ENCODE results near the gene KREMEN1. TPM values are rescaled to one million over a fixed set of nuclear protein-coding genes. Genes with fewer than 3 reads are reported as not detected.

KREMEN1 gene
- total and polyA plus RNA-seq, 4 donors, result 1.2 to 22.6 (median 3.8) TPM

- H3K4me3 ChIP-seq (ENCODE audit: low read depth in 1 of 3, low read length in 3 of 3), result no peak overlapping the region
- no peaks in the 10 kb centered on the region for H3K36me3 ChIP-seq (ENCODE audit: control insufficient read depth in 4 of 4, insufficient read depth in 3 of 4, low read depth in 1 of 4, low read length in 3 of 4)
- H3K27me3 ChIP-seq (ENCODE audit: control insufficient read depth in 4 of 4, insufficient read depth in 4 of 4, low read length in 3 of 4), result no peaks in the 10 kb centered on the region
- no peaks in the 10 kb centered on the region for H3K4me1 ChIP-seq (ENCODE audit: control insufficient read depth in 4 of 4, insufficient read depth in 4 of 4, low read length in 3 of 4)
- no peak for DNase-seq (ENCODE audit: low spot score)
- no peak overlapping the region for H3K9ac ChIP-seq (ENCODE audit: low read depth in 1 of 2, low read length in 2 of 2)
- H3K27ac ChIP-seq (ENCODE audit: low read depth in 1 of 2, low read length in 2 of 2), result no peak overlapping the region
- TF ChIP-seq SP1 (IDR thresholded peaks at IDR 0.05) (no peak), HNF4A (conservative IDR thresholded peaks at IDR 0.05) (no peak), MAX (IDR thresholded peaks at IDR 0.05) (no peak), CTCF (IDR thresholded peaks at IDR 0.05; ENCODE audit: low read depth, low read length, missing input control) (no peak), RXRA (IDR thresholded peaks at IDR 0.05) (no peak), FOXA1 (IDR thresholded peaks at IDR 0.05) (no peak)
- H3K9me3 ChIP-seq (ENCODE audit: control insufficient read depth in 4 of 4, low read length in 3 of 4), result no peaks in the 10 kb centered on the region
- 94% methylated on average over 7 of the region's 7 CpGs for WGBS
Measured at GRCh38 chr22:29112681-29113080, 39.8 kb downstream of the KREMEN1 start.

GRCh38 chr22:29113319-29113718, 40.5 kb downstream of the KREMEN1 start:
- Histone ChIP-seq H3K27ac (ENCODE audit: low read depth in 1 of 2, low read length in 2 of 2) (no peak overlapping the region), H3K4me3 (ENCODE audit: low read depth in 1 of 3, low read length in 3 of 3) (no peak overlapping the region), H3K36me3 (ENCODE audit: control insufficient read depth in 4 of 4, insufficient read depth in 3 of 4, low read depth in 1 of 4, low read length in 3 of 4) (no peaks in the 10 kb centered on the region), H3K9me3 (ENCODE audit: control insufficient read depth in 4 of 4, low read length in 3 of 4) (no peaks in the 10 kb centered on the region), H3K4me1 (ENCODE audit: control insufficient read depth in 4 of 4, insufficient read depth in 4 of 4, low read length in 3 of 4) (no peaks in the 10 kb centered on the region), H3K27me3 (ENCODE audit: control insufficient read depth in 4 of 4, insufficient read depth in 4 of 4, low read length in 3 of 4) (no peaks in the 10 kb centered on the region), H3K9ac (ENCODE audit: low read depth in 1 of 2, low read length in 2 of 2) (no peak overlapping the region)
- 89% methylated on average over 4 of the region's 4 CpGs for WGBS
- no peak for DNase-seq (ENCODE audit: low spot score)
- no peak for TF ChIP-seq SP1 (IDR thresholded peaks at IDR 0.05)
- no peak for TF ChIP-seq RAD21 (IDR thresholded peaks at IDR 0.05)
- no peak for TF ChIP-seq FOXA1 (IDR thresholded peaks at IDR 0.05)
- TF ChIP-seq EGR1 (IDR thresholded peaks at IDR 0.05; ENCODE audit: low read depth in 2 of 2), result no peak
- TF ChIP-seq FOXA2 (IDR thresholded peaks at IDR 0.05), result no peak
- TF ChIP-seq REST (IDR thresholded peaks at IDR 0.05), result no peak
- TF ChIP-seq GABPA (IDR thresholded peaks at IDR 0.05 in 1 of 2, conservative IDR thresholded peaks at IDR 0.05 in 1 of 2), result no peak
- no peak for TF ChIP-seq NR2F2 (IDR thresholded peaks at IDR 0.05)
- no peak for TF ChIP-seq MAX (IDR thresholded peaks at IDR 0.05)
- no peak for TF ChIP-seq CTCF (IDR thresholded peaks at IDR 0.05; ENCODE audit: low read depth, low read length, missing input control)
- no peak for TF ChIP-seq HNF4A (conservative IDR thresholded peaks at IDR 0.05)

Data from liver (tissue), 9 donors.